DND-41 (cell line): ENCODE measurements around the gene PHF19.
A peak's percentile ranks its signal among the peaks of the same experiment; 100 is the strongest.

Source experiments
- ATAC-seq: fragments of 200-7000 bp; cut with Tn5 transposase; 3 replicates; pipeline ENCODE4 v1.9.1; 2021; ENCODE audit warnings: low read depth; ENCODE audit not compliant: insufficient read depth
- DNase-seq: peaks from one replicate; pipeline ENCODE4 v3.0.0-alpha.2; 2020
- H2AFZ ChIP-seq: 2 replicates; pipeline ENCODE4 v1.6.0; 2012; ENCODE audit warnings: low read depth, low read length
- H3K27ac ChIP-seq: 2 replicates; pipeline ENCODE4 v1.5.1; 2012; ENCODE audit warnings: low read length, inconsistent platforms
- H3K27me3 ChIP-seq: fragments of 200-600 bp; sonication (generic); 2 replicates; pipeline ENCODE4 v1.6.0; 2012; ENCODE audit warnings: low read length, mild to moderate bottlenecking, inconsistent platforms; ENCODE audit not compliant: insufficient read depth, poor library complexity
- H3K36me3 ChIP-seq: 2 replicates; pipeline ENCODE4 v1.5.1; 2012; ENCODE audit warnings: low read length, inconsistent platforms; ENCODE audit not compliant: insufficient read depth
- H3K4me1 ChIP-seq: 2 replicates; pipeline ENCODE4 v1.5.1; 2012; ENCODE audit warnings: mild to moderate bottlenecking, low read length; ENCODE audit not compliant: insufficient read depth
- H3K4me2 ChIP-seq: 2 replicates; pipeline ENCODE4 v1.6.0; 2012; ENCODE audit warnings: mild to moderate bottlenecking, moderate library complexity, low read length, inconsistent platforms; ENCODE audit not compliant: insufficient read depth
- H3K4me3 ChIP-seq, 2 experiments: fragments of 200-600 bp in 1 of 2; shearing (Covaris generic) in 1 of 2; 2 replicates each; pipeline ENCODE4 v1.5.1; 2012 to 2016; ENCODE audit warnings: inconsistent platforms in 2 of 2, low read length in 2 of 2, mild to moderate bottlenecking in 2 of 2, low read depth in 1 of 2, moderate library complexity in 1 of 2
- H3K79me2 ChIP-seq: 2 replicates; pipeline ENCODE4 v1.6.0; 2012; ENCODE audit warnings: low read length, inconsistent platforms; ENCODE audit not compliant: insufficient read depth
- H3K9ac ChIP-seq: 2 replicates; pipeline ENCODE4 v1.6.0; 2012; ENCODE audit warnings: low read depth, mild to moderate bottlenecking, inconsistent platforms, low read length, moderate library complexity
- H3K9me3 ChIP-seq: 2 replicates; pipeline ENCODE4 v1.5.1; 2012; ENCODE audit warnings: low read length, moderate library complexity, mild to moderate bottlenecking, inconsistent platforms; ENCODE audit not compliant: insufficient read depth, severe bottlenecking
- H4K20me1 ChIP-seq: 2 replicates; pipeline ENCODE4 v1.6.0; 2012; ENCODE audit warnings: low read length; ENCODE audit not compliant: insufficient read depth
- CTCF ChIP-seq: IDR thresholded peaks from 2 replicates; pipeline ENCODE4 v1.5.1; 2012; ENCODE audit warnings: borderline replicate concordance, low read length, moderate library complexity, mild to moderate bottlenecking; ENCODE audit not compliant: poor library complexity, severe bottlenecking; ENCODE audit errors: extremely low read depth
- EZH2 ChIP-seq: IDR thresholded peaks from 3 replicates; pipeline ENCODE4 v1.6.1; 2012; ENCODE audit warnings: borderline replicate concordance, low read depth, mild to moderate bottlenecking, moderate library complexity, low read length, inconsistent platforms; ENCODE audit not compliant: severe bottlenecking

PHF19 gene

GRCh38 chr9:120875643-120875953, 1.4 kb downstream of the PHF19 start:
- Histone ChIP-seq H3K9ac (peak overlapping the region; percentile 75), H4K20me1 (no peaks in the 10 kb centered on the region), H3K27ac (peak overlapping the region; percentile 96), H3K4me2 (peak overlapping the region; percentile 71), H3K27me3 (no peaks in the 10 kb centered on the region), H2AFZ (peak overlapping the region; percentile 73), H3K9me3 (no peaks in the 10 kb centered on the region), H3K4me3 (peak overlapping the region in 1 of 2 experiments; percentile 74; a peak in 2 of 4 replicates), H3K36me3 (peaks cover 57% of the 10 kb centered on the region), H3K79me2 (peaks cover 29% of the 10 kb centered on the region), H3K4me1 (peaks cover 36% of the 10 kb centered on the region)
- ATAC-seq (no peak), DNase-seq (no peak)
- TF ChIP-seq EZH2 = no peak
- no peak for TF ChIP-seq CTCF

GRCh38 chr9:120875195-120875565, 1.8 kb downstream of the PHF19 start:
- Histone ChIP-seq H3K4me2 (peak overlapping the region; percentile 71), H4K20me1 (no peaks in the 10 kb centered on the region), H3K9ac (peak overlapping the region; percentile 75), H3K79me2 (peaks cover 29% of the 10 kb centered on the region), H3K36me3 (peaks cover 61% of the 10 kb centered on the region), H3K9me3 (no peaks in the 10 kb centered on the region), H3K27ac (peak overlapping the region; percentile 96), H3K4me1 (peaks cover 36% of the 10 kb centered on the region), H2AFZ (no peak overlapping the region), H3K27me3 (no peaks in the 10 kb centered on the region), H3K4me3 (peak overlapping the region in 1 of 2 experiments; percentile 74; a peak in 2 of 4 replicates)
- DNase-seq (no peak), ATAC-seq (no peak)
- TF ChIP-seq EZH2 (no peak), CTCF (no peak)

GRCh38 chr9:120874226-120875194, 2.5 kb downstream of the PHF19 start:
- no peak overlapping the region for H3K4me2 ChIP-seq
- DNase-seq = no peak
- H3K27ac ChIP-seq = peak overlapping the region; percentile 96

More at GRCh38 chr9:120874226-120875194, 2.5 kb downstream of the PHF19 start:
- ATAC-seq = no peak
- no peaks in the 10 kb centered on the region for H3K9me3 ChIP-seq
- no peaks in the 10 kb centered on the region for H3K27me3 ChIP-seq
- peaks cover 68% of the 10 kb centered on the region for H3K36me3 ChIP-seq
- H4K20me1 ChIP-seq = no peaks in the 10 kb centered on the region
- H3K9ac ChIP-seq = peak overlapping the region; percentile 75; the same call in 1 of the 2 replicates
- H2AFZ ChIP-seq = no peak overlapping the region
- TF ChIP-seq CTCF (no peak), EZH2 (no peak)
- H3K79me2 ChIP-seq = peaks cover 29% of the 10 kb centered on the region
- no peak overlapping the region for H3K4me3 ChIP-seq
- peaks cover 35% of the 10 kb centered on the region for H3K4me1 ChIP-seq
